Muscle of leg (tissue), 11 donors: ENCODE results near the gene FAM234B. TPM values are rescaled to one million over a fixed set of nuclear protein-coding genes. Genes with fewer than 3 reads are reported as not detected.

Experiments used
- DNase-seq: peaks from one replicate; pipeline ENCODE4 v3.0.0; 2013
- H3K27ac ChIP-seq: one replicate; pipeline ENCODE4 v1.5.1; 2013; ENCODE audit warnings: mild to moderate bottlenecking, low read length, control low read depth
- H3K27me3 ChIP-seq: one replicate; pipeline ENCODE4 v1.6.1; 2013; ENCODE audit warnings: low read length; ENCODE audit not compliant: control insufficient read depth, insufficient read depth
- H3K36me3 ChIP-seq: one replicate; pipeline ENCODE4 v1.6.1; 2013; ENCODE audit warnings: low read length; ENCODE audit not compliant: control insufficient read depth, insufficient read depth
- H3K4me1 ChIP-seq: one replicate; pipeline ENCODE4 v1.6.1; 2013; ENCODE audit warnings: low read length; ENCODE audit not compliant: control insufficient read depth, insufficient read depth
- H3K4me3 ChIP-seq: one replicate; pipeline ENCODE4 v1.5.1; 2013; ENCODE audit warnings: low read length, control low read depth
- H3K9me3 ChIP-seq: replicated peaks from 2 replicates; pipeline ENCODE4 v1.6.1; 2013; ENCODE audit warnings: low read depth, low read length; ENCODE audit not compliant: control insufficient read depth
- WGBS: methylation state at CpG from one replicate; pipeline ENCODE4 v1.1.5; 2013; ENCODE audit warnings: missing lambda C conversion rate; ENCODE audit not compliant: insufficient coverage; 5-methylcytosine and 5-hydroxymethylcytosine counted together
- polyA plus RNA-seq, 8 donors: library from polyadenylated mRNA; unstranded; fragments of 120-200 nt; gene quantifications; one replicate each; pipeline versions ENCODE4 v1.2.1 to v1.2.3, GENCODE V29; 2013; ENCODE audit warnings: inconsistent platforms in 1 of 8, low replicate concordance in 1 of 8; ENCODE audit not compliant: insufficient read length in 8 of 8, insufficient read depth in 1 of 8
- total RNA-seq: library from RNA; stranded (reverse); fragments of 120-200 nt; gene quantifications from one replicate; pipeline ENCODE4 v1.2.4, GENCODE V29; 2013

The FAM234B gene
- total and polyA plus RNA-seq, 9 donors = 2.8 to 7.2 (median 5.0) TPM

- H3K27me3 ChIP-seq = no peaks in the 10 kb centered on the region
- no CpG with 5 or more reads among the region's 1 CpG for WGBS
- peaks cover 7% of the 10 kb centered on the region for H3K4me1 ChIP-seq
- no peak overlapping the region for H3K27ac ChIP-seq
- H3K9me3 ChIP-seq = peaks cover 3% of the 10 kb centered on the region
- no peak for DNase-seq
- H3K4me3 ChIP-seq = no peak overlapping the region
- H3K36me3 ChIP-seq = no peaks in the 10 kb centered on the region
Observed at GRCh38 chr12:13106666-13107065, 62.5 kb downstream of the FAM234B start.

- 77% methylated on average over 3 of the region's 6 CpGs for WGBS
- H3K27me3 ChIP-seq = no peaks in the 10 kb centered on the region
- no peak overlapping the region for H3K27ac ChIP-seq
- no peaks in the 10 kb centered on the region for H3K36me3 ChIP-seq
- DNase-seq = no peak
- peaks cover 8% of the 10 kb centered on the region for H3K4me1 ChIP-seq
- H3K4me3 ChIP-seq = no peak overlapping the region
- peaks cover 7% of the 10 kb centered on the region for H3K9me3 ChIP-seq
Observed at GRCh38 chr12:13112968-13113367, 68.8 kb downstream of the FAM234B start.

GRCh38 chr12:13114251-13115052 is 70.3 kb downstream of the FAM234B start:
- no peaks in the 10 kb centered on the region for H3K36me3 ChIP-seq
- H3K4me3 ChIP-seq = no peak overlapping the region
- H3K4me1 ChIP-seq = peaks cover 8% of the 10 kb centered on the region
- no peaks in the 10 kb centered on the region for H3K27me3 ChIP-seq
- no peak overlapping the region for H3K27ac ChIP-seq
- WGBS = 36% methylated on average over 10 of the region's 15 CpGs
- peaks cover 4% of the 10 kb centered on the region for H3K9me3 ChIP-seq
- DNase-seq = peak; percentile 58

GRCh38 chr12:13116259-13116658 is 72.1 kb downstream of the FAM234B start:
- peak; percentile 80 for DNase-seq
- Histone ChIP-seq H3K4me1 (peaks cover 8% of the 10 kb centered on the region), H3K27ac (peak overlapping the region; percentile 71), H3K27me3 (no peaks in the 10 kb centered on the region), H3K4me3 (no peak overlapping the region), H3K9me3 (peaks cover 4% of the 10 kb centered on the region), H3K36me3 (no peaks in the 10 kb centered on the region)
- 52% methylated on average over 2 of the region's 7 CpGs for WGBS

- no peaks in the 10 kb centered on the region for H3K36me3 ChIP-seq
- H3K4me1 ChIP-seq = peaks cover 8% of the 10 kb centered on the region
- peaks cover under 1% of the 10 kb centered on the region for H3K9me3 ChIP-seq
- peak overlapping the region; percentile 31 for H3K27ac ChIP-seq
- 67% methylated on average over 1 of the region's 6 CpGs for WGBS
- no peaks in the 10 kb centered on the region for H3K27me3 ChIP-seq
- DNase-seq = peak; percentile 32
- no peak overlapping the region for H3K4me3 ChIP-seq
Observed at GRCh38 chr12:13117029-13117428, 72.8 kb downstream of the FAM234B start.

- H3K27ac ChIP-seq = no peak overlapping the region
- WGBS = no CpG with 5 or more reads among the region's 2 CpGs
- H3K4me3 ChIP-seq = no peak overlapping the region
- peaks cover 1% of the 10 kb centered on the region for H3K4me1 ChIP-seq
- H3K36me3 ChIP-seq = no peaks in the 10 kb centered on the region
- no peak for DNase-seq
- no peaks in the 10 kb centered on the region for H3K9me3 ChIP-seq
- no peaks in the 10 kb centered on the region for H3K27me3 ChIP-seq
Observed at GRCh38 chr12:13119826-13120225, 75.6 kb downstream of the FAM234B start.

GRCh38 chr12:13120413-13120812 is 76.2 kb downstream of the FAM234B start:
- WGBS = no CpG with 5 or more reads among the region's 3 CpGs
- DNase-seq = no peak
- no peaks in the 10 kb centered on the region for H3K4me1 ChIP-seq
- H3K36me3 ChIP-seq = no peaks in the 10 kb centered on the region
- no peaks in the 10 kb centered on the region for H3K27me3 ChIP-seq
- no peak overlapping the region for H3K27ac ChIP-seq
- H3K4me3 ChIP-seq = no peak overlapping the region
- H3K9me3 ChIP-seq = no peaks in the 10 kb centered on the region

GRCh38 chr12:13121568-13121967 is 77.4 kb downstream of the FAM234B start:
- H3K9me3 ChIP-seq = no peaks in the 10 kb centered on the region
- WGBS = 83% methylated on average over 4 of the region's 5 CpGs
- DNase-seq = no peak
- H3K36me3 ChIP-seq = no peaks in the 10 kb centered on the region
- H3K4me1 ChIP-seq = no peaks in the 10 kb centered on the region
- H3K27me3 ChIP-seq = no peaks in the 10 kb centered on the region
- H3K4me3 ChIP-seq = no peak overlapping the region
- no peak overlapping the region for H3K27ac ChIP-seq

GRCh38 chr12:13124656-13125505 is 80.7 kb downstream of the FAM234B start:
- H3K4me1 ChIP-seq = no peaks in the 10 kb centered on the region
- no peak overlapping the region for H3K27ac ChIP-seq
- no peak overlapping the region for H3K4me3 ChIP-seq
- H3K9me3 ChIP-seq = no peaks in the 10 kb centered on the region
- H3K27me3 ChIP-seq = no peaks in the 10 kb centered on the region
- no peak for DNase-seq
- WGBS = 74% methylated on average over 3 of the region's 8 CpGs
- no peaks in the 10 kb centered on the region for H3K36me3 ChIP-seq

GRCh38 chr12:13125996-13126395 is 81.8 kb downstream of the FAM234B start:
- no CpG with 5 or more reads among the region's 2 CpGs for WGBS
- H3K27ac ChIP-seq = no peak overlapping the region

More at GRCh38 chr12:13125996-13126395, 81.8 kb downstream of the FAM234B start:
- no peaks in the 10 kb centered on the region for H3K36me3 ChIP-seq
- H3K27me3 ChIP-seq = no peaks in the 10 kb centered on the region
- H3K4me3 ChIP-seq = no peak overlapping the region
- DNase-seq = no peak
- no peaks in the 10 kb centered on the region for H3K4me1 ChIP-seq
- H3K9me3 ChIP-seq = no peaks in the 10 kb centered on the region
